Activated CD8-positive, alpha-beta T cell treated with anti-CD3 and anti-CD28 coated beads for 36 hours (primary cell): ENCODE measurements around the gene CAMTA1. TPM values are rescaled to one million over a fixed set of nuclear protein-coding genes. Genes with fewer than 3 reads are reported as not detected.
A peak's percentile ranks its signal among the peaks of the same experiment; 100 is the strongest.

ENCODE experiments used
- ATAC-seq: fragments of 200-7000 bp; cut with Tn5 transposase; one replicate; pipeline ENCODE4 v1.10.0; 2021; ENCODE audit warnings: mild to moderate bottlenecking, moderate library complexity
- CTCF ChIA-PET: fragments of 350-600 bp; sonication (Branson Sonifier 250); formaldehyde crosslinking; loops from one replicate; lab custom pipeline; 2021; ENCODE audit warnings: antibody characterized with exemption; lab: Charles Lee
- POLR2A ChIA-PET: fragments of 350-600 bp; sonication (Branson Sonifier 250); formaldehyde crosslinking; loops from one replicate; lab custom pipeline; 2021; ENCODE audit warnings: antibody characterized with exemption; lab: Charles Lee
- DNase-seq: peaks from one replicate; pipeline ENCODE4 v3.0.0-alpha.2; 2020
- H3K27ac Mint-ChIP-seq: one replicate; pipeline ENCODE4 v1.8.0; 2021; ENCODE audit warnings: mild to moderate bottlenecking, mixed read lengths
- H3K27me3 Mint-ChIP-seq: one replicate; pipeline ENCODE4 v1.8.0; 2021; ENCODE audit warnings: mixed read lengths
- H3K36me3 Mint-ChIP-seq: one replicate; pipeline ENCODE4 v1.8.0; 2021; ENCODE audit warnings: low read depth, mixed read lengths
- H3K4me1 Mint-ChIP-seq: one replicate; pipeline ENCODE4 v1.8.0; 2021; ENCODE audit warnings: low read depth, mixed read lengths
- H3K4me3 Mint-ChIP-seq: one replicate; pipeline ENCODE4 v1.8.0; 2021; ENCODE audit warnings: mild to moderate bottlenecking, moderate library complexity, mixed read lengths
- H3K9me3 Mint-ChIP-seq: one replicate; pipeline ENCODE4 v1.8.0; 2021; ENCODE audit warnings: mixed read lengths
- CTCF ChIP-seq: fragments of 200-600 bp; IDR thresholded peaks from one replicate; pipeline ENCODE4 v1.8.0; 2022; ENCODE audit warnings: antibody characterized with exemption, mild to moderate bottlenecking
- intact Hi-C: fragments of 100-400 bp; cut with micrococcal nuclease; formaldehyde crosslinking; loops from one replicate; pipeline ENCODE4 v1.10.0; 2022
- total RNA-seq, 2 experiments: library from RNA; stranded (reverse); gene quantifications; one replicate each; pipeline ENCODE4 v1.2.3, GENCODE V29; 2021

Gene CAMTA1
- total RNA-seq, 2 experiments from 2014 or later, result 67.7 to 70.9 TPM

GRCh38 chr1:7103874-7104273 is 318.6 kb downstream of the CAMTA1 start:
- H3K27ac Mint-ChIP-seq, result no peak overlapping the region
- ATAC-seq (no peak), DNase-seq (no peak)
- peaks cover 3% of the 10 kb centered on the region for H3K27me3 Mint-ChIP-seq
- H3K36me3 Mint-ChIP-seq, result no peaks in the 10 kb centered on the region
- intact Hi-C loops, result no loop called here
- H3K9me3 Mint-ChIP-seq, result no peaks in the 10 kb centered on the region
- no peaks in the 10 kb centered on the region for H3K4me1 Mint-ChIP-seq
- POLR2A ChIA-PET, result no interaction called here
- H3K4me3 Mint-ChIP-seq, result no peak overlapping the region
- no peak for TF ChIP-seq CTCF
- CTCF ChIA-PET, result interaction anchor here (1.2 kb wide), 1 partner anchor 33 kb away, joined by 4 read pairs; no protein-coding TSS in a partner anchor

- H3K27me3 Mint-ChIP-seq, result peaks cover 3% of the 10 kb centered on the region
- ChIA-PET POLR2A (no interaction called here), CTCF (interaction anchor here (1.2 kb wide), 1 partner anchor 33 kb away, joined by 4 read pairs; no protein-coding TSS in a partner anchor)
- DNase-seq, result peak; percentile 4
- H3K4me1 Mint-ChIP-seq, result no peaks in the 10 kb centered on the region
- no peak overlapping the region for H3K27ac Mint-ChIP-seq
- H3K9me3 Mint-ChIP-seq, result no peaks in the 10 kb centered on the region
- no peak for TF ChIP-seq CTCF
- H3K36me3 Mint-ChIP-seq, result no peaks in the 10 kb centered on the region
- no peak for ATAC-seq
- H3K4me3 Mint-ChIP-seq, result no peak overlapping the region
- intact Hi-C loops, result no loop called here
These were observed 319.1 kb downstream of the CAMTA1 start for GRCh38 chr1:7104339-7104738.

GRCh38 chr1:7105269-7105668 is 320.0 kb downstream of the CAMTA1 start:
- CTCF ChIA-PET, result interaction anchor here (1.2 kb wide), 1 partner anchor 34 kb away, joined by 4 read pairs; no protein-coding TSS in a partner anchor
- Mint-ChIP-seq H3K4me3 (no peak overlapping the region), H3K27ac (no peak overlapping the region), H3K36me3 (no peaks in the 10 kb centered on the region), H3K9me3 (no peaks in the 10 kb centered on the region), H3K27me3 (peaks cover 1% of the 10 kb centered on the region), H3K4me1 (no peaks in the 10 kb centered on the region)
- no peak for ATAC-seq
- no peak for TF ChIP-seq CTCF
- intact Hi-C loops, result no loop called here
- POLR2A ChIA-PET, result no interaction called here
- no peak for DNase-seq

GRCh38 chr1:7106442-7107108 is 321.3 kb downstream of the CAMTA1 start:
- Mint-ChIP-seq H3K4me3 (no peak overlapping the region), H3K9me3 (no peaks in the 10 kb centered on the region), H3K36me3 (no peaks in the 10 kb centered on the region), H3K27me3 (peaks cover 2% of the 10 kb centered on the region), H3K4me1 (no peaks in the 10 kb centered on the region), H3K27ac (no peak overlapping the region)
- CTCF ChIA-PET, result no interaction called here
- ATAC-seq (no peak), DNase-seq (no peak)
- POLR2A ChIA-PET, result no interaction called here
- intact Hi-C loops, result no loop called here
- TF ChIP-seq CTCF, result no peak

- Mint-ChIP-seq H3K4me3 (no peak overlapping the region), H3K27ac (no peak overlapping the region), H3K4me1 (no peaks in the 10 kb centered on the region), H3K27me3 (peaks cover 2% of the 10 kb centered on the region), H3K36me3 (no peaks in the 10 kb centered on the region), H3K9me3 (no peaks in the 10 kb centered on the region)
- ATAC-seq (no peak), DNase-seq (no peak)
- POLR2A ChIA-PET, result no interaction called here
- intact Hi-C loops, result no loop called here
- no peak for TF ChIP-seq CTCF
- CTCF ChIA-PET, result no interaction called here
These were observed 322.0 kb downstream of the CAMTA1 start for GRCh38 chr1:7107109-7107830.
